ENCODE data around the gene USF3. TPM values are rescaled to one million over a fixed set of nuclear protein-coding genes. Genes with fewer than 3 reads are reported as not detected.

USF3 gene
- total and polyA plus RNA-seq, 2 of the 8 experiments (the other 6 are each of a cell fraction or from before 2014, with no cell fraction given): 9.6 to 18.5 TPM

- no peak for TF ChIP-seq NRF1 (IDR thresholded peaks at IDR 0.05; ENCODE audit: low read depth, low read length)
- 0 out of 2 replicates have a peak, but pooled peaks have one; percentile 51 for TF ChIP-seq SP4 (IDR thresholded peaks at IDR 0.05; ENCODE audit: low read length)
- TF ChIP-seq JUN (IDR thresholded peaks at IDR 0.05; ENCODE audit: low read depth, low read length): no peak
- TF ChIP-seq, protein P1, sequence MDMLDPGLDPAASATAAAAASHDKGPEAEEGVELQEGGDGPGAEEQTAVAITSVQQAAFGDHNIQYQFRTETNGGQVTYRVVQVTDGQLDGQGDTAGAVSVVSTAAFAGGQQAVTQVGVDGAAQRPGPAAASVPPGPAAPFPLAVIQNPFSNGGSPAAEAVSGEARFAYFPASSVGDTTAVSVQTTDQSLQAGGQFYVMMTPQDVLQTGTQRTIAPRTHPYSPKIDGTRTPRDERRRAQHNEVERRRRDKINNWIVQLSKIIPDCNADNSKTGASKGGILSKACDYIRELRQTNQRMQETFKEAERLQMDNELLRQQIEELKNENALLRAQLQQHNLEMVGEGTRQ (IDR thresholded peaks at IDR 0.05; ENCODE audit: low read length): no peak
- peak; percentile 83 for TF ChIP-seq CREB1 (IDR thresholded peaks at IDR 0.05)
- no peak for TF ChIP-seq RNF2 (IDR thresholded peaks at IDR 0.05; ENCODE audit: borderline replicate concordance, low read depth, low read length, missing control alignments, poor library complexity, severe bottlenecking)
- TF ChIP-seq TBP (IDR thresholded peaks at IDR 0.05; ENCODE audit: low read depth, low read length): no peak
- no peak for TF ChIP-seq PHF8 (conservative IDR thresholded peaks at IDR 0.05; ENCODE audit: low read depth, low read length)
- TF ChIP-seq TEAD4 (IDR thresholded peaks at IDR 0.05; ENCODE audit: low read depth, low read length): no peak
- TF ChIP-seq CBX8 (IDR thresholded peaks at IDR 0.05; ENCODE audit: borderline replicate concordance, low read depth, low read length): no peak
- TF ChIP-seq KDM4A (IDR thresholded peaks at IDR 0.05; ENCODE audit: low read depth, low read length, severe bottlenecking): peak; percentile 43
- no peak for TF ChIP-seq HDAC6 (IDR thresholded peaks at IDR 0.05; ENCODE audit: low read depth, low read length)
- no peak for TF ChIP-seq SAP30 (IDR thresholded peaks at IDR 0.05; ENCODE audit: insufficient read depth, insufficient replicate concordance, low read length)
- TF ChIP-seq, protein P2, sequence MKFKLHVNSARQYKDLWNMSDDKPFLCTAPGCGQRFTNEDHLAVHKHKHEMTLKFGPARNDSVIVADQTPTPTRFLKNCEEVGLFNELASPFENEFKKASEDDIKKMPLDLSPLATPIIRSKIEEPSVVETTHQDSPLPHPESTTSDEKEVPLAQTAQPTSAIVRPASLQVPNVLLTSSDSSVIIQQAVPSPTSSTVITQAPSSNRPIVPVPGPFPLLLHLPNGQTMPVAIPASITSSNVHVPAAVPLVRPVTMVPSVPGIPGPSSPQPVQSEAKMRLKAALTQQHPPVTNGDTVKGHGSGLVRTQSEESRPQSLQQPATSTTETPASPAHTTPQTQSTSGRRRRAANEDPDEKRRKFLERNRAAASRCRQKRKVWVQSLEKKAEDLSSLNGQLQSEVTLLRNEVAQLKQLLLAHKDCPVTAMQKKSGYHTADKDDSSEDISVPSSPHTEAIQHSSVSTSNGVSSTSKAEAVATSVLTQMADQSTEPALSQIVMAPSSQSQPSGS (IDR thresholded peaks at IDR 0.05; ENCODE audit: low read length): 0 out of 2 replicates have a peak, but pooled peaks have one; percentile 26
- TF ChIP-seq GABPA (IDR thresholded peaks at IDR 0.05; ENCODE audit: borderline replicate concordance, insufficient read depth, low read length): no peak
- no peak for TF ChIP-seq EGR1 (IDR thresholded peaks at IDR 0.05; ENCODE audit: borderline replicate concordance, low read depth, low read length)
- TF ChIP-seq TAF7 (optimal IDR thresholded peaks at IDR 0.05; ENCODE audit: borderline replicate concordance, low read depth, low read length): no peak
- TF ChIP-seq CEBPB (IDR thresholded peaks at IDR 0.05; ENCODE audit: low read depth, low read length): no peak
These were observed 437 bp upstream of the USF3 start (continued) for GRCh38 chr3:113696658-113697499.

All from H1 (cell line).